ENCODE measurements around the gene NFATC4.

The NFATC4 gene

DNA sequence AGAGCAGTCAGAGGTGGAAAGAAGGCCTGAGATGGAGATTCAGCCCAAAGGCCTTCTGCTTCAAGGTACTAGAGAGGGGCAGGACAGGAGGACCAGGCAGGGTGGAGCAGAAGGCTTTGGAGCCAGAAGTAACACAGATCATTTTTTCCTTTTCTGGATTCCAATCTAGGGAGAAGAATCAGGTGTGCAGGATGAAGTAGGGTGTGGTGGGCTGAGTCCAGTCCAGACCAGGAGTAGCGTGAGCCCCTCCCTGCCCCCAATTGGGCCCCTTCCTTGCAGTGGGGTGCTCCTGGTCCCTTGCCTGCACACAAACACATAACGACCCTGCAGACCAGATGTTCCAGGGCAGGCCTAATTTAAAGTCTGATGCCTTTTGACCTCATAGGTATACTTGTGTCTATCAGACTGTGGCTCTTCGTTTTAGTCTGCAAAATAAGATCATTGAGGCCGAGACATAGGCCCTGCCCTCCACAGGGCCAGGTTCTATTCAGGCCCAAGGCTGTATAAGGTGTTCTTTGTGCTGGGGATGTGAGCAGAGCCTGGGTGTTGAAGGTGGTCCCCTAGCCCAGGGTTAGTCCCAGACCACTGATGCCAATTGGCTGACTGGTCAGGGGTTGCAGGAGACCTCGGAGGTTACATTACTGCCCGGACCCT is 29.8 kb downstream of the NFATC4 start:
- TF ChIP-seq, protein P1, sequence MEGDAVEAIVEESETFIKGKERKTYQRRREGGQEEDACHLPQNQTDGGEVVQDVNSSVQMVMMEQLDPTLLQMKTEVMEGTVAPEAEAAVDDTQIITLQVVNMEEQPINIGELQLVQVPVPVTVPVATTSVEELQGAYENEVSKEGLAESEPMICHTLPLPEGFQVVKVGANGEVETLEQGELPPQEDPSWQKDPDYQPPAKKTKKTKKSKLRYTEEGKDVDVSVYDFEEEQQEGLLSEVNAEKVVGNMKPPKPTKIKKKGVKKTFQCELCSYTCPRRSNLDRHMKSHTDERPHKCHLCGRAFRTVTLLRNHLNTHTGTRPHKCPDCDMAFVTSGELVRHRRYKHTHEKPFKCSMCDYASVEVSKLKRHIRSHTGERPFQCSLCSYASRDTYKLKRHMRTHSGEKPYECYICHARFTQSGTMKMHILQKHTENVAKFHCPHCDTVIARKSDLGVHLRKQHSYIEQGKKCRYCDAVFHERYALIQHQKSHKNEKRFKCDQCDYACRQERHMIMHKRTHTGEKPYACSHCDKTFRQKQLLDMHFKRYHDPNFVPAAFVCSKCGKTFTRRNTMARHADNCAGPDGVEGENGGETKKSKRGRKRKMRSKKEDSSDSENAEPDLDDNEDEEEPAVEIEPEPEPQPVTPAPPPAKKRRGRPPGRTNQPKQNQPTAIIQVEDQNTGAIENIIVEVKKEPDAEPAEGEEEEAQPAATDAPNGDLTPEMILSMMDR (IDR thresholded peaks at IDR 0.05; ENCODE audit: insufficient read depth, missing control alignments), result no peak
- DNase-seq (ENCODE audit: insufficient read length, low spot score), result no peak
- no peak for FAIRE-seq

DNA sequence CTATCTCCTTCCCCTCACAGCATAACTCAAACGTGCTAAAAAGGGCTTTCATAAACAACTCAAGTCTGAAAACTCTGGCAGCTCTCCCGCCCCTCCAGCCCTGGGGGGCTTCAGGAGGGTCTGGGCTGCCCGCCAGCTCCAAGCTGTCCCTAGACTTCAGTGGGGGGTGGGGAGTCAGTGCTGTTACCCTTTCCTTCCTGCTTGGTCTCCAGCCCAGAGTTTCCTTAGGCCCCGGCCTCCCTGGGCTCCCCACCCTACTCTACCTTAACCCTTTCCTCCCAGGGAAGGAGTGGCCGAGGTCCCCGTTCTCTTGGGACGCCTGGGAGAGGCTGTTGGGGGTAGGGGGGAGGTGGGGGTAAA is 30.3 kb downstream of the NFATC4 start:
- TF ChIP-seq, protein P1 (IDR thresholded peaks at IDR 0.05; ENCODE audit: insufficient read depth, missing control alignments), result no peak
- DNase-seq (ENCODE audit: insufficient read length, low spot score) (no peak), FAIRE-seq (no peak)

DNA sequence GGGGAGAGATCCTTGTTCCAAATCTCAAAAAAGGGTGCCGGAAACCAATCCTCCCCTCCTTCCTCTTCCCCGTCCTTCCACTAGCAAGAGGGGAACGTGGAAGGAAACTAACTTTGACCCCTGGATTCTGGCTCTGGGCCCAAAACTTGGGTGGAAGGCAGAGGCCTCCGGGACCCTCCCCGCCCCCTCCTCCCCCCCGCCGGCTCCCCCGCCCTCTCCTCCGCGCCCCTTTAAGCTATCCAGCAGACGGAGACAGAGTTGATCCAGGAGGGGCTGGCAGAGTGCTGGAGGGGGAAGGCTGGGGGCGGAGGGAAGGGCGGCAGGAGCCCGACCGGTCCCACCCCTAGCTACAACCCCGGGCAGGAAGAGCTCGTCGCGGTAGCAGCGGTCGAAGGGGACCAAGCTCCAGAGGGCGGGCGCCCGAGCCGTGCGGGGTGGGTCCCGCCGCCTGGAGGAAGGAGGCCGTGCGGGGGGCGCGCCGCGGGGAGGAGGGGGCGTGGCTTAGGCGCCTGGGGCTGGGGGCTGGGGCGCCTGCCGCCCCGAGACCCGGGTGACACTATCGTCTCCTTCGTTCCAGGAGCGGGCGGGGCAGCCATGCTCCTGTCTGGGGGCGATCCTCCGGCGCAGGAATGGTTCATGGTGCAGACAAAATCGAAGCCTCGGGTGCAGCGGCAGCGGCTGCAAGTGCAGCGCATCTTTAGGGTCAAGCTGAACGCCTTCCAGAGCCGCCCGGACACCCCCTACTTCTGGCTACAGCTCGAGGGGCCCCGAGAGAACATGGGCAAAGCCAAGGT is 30.9 kb downstream of the NFATC4 start, which contains the start of gene NYNRIN:
NYNRIN (plus strand) TSS at position 351 of the 794 bp plus-strand sequence; CDS start at position 595, 244 bp downstream.
- TF ChIP-seq, protein P1 (IDR thresholded peaks at IDR 0.05; ENCODE audit: insufficient read depth, missing control alignments), result no peak
- FAIRE-seq (no peak), DNase-seq (ENCODE audit: insufficient read length, low spot score) (peak; percentile 53)

DNA sequence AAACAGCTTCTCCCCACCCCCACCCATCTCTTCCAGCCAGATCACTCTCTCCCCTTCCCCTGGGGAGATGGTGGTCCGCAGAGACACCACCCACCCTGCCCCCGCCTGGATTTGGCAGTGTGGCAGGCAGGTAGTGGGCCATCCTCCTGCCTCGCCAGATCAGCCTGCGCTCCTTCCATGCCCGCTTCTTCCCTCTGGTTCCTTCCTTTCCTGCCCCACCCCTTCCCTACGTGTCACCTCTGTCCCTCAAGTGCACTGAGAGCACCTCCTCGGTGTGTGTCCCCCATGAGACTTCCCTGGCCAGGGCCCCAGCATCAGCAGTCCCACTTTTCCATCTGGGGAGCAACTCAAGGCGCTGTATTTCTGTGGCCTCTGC is 31.5 kb downstream of the NFATC4 start:
- FAIRE-seq, result no peak
- TF ChIP-seq, protein P1 (IDR thresholded peaks at IDR 0.05; ENCODE audit: insufficient read depth, missing control alignments), result no peak
- DNase-seq (ENCODE audit: insufficient read length, low spot score), result no peak

DNA sequence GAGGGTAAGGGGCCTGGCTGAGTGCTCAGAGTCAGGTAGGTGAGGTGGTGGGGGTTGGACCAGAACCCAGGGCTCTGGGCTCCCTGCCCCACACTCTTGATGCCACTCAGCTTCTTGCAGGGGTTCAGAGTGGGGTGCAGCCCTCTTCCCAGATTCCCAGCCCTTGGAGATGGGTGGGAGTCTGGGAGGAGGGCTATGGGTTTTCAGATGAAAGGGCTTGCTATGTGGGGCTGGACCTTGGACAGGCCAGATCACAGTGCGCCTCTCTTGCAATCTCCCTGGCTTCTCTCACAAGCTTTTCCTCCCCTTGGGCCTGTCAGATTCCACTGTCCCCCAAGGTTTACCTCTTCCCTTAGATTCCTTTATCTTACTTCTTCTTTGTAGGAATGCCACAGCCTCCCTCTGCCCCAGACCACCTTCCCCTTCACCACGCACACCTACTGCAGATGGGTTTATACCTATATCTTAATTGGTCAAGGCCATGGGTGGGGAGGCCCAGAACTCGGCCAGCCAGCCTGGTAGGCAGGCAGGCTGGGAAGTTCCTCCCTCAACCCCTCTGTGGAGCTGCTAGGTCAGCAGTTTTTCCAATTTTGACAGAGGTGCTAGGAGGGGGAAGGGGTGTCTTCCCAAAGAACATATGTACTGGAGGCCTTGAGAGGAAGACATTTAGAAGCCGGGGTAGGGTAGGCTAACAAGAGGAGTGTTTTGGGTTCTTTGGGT is 32.2 kb downstream of the NFATC4 start:
- TF ChIP-seq, protein P1 (IDR thresholded peaks at IDR 0.05; ENCODE audit: insufficient read depth, missing control alignments), result no peak
- FAIRE-seq (no peak), DNase-seq (ENCODE audit: insufficient read length, low spot score) (no peak)

DNA sequence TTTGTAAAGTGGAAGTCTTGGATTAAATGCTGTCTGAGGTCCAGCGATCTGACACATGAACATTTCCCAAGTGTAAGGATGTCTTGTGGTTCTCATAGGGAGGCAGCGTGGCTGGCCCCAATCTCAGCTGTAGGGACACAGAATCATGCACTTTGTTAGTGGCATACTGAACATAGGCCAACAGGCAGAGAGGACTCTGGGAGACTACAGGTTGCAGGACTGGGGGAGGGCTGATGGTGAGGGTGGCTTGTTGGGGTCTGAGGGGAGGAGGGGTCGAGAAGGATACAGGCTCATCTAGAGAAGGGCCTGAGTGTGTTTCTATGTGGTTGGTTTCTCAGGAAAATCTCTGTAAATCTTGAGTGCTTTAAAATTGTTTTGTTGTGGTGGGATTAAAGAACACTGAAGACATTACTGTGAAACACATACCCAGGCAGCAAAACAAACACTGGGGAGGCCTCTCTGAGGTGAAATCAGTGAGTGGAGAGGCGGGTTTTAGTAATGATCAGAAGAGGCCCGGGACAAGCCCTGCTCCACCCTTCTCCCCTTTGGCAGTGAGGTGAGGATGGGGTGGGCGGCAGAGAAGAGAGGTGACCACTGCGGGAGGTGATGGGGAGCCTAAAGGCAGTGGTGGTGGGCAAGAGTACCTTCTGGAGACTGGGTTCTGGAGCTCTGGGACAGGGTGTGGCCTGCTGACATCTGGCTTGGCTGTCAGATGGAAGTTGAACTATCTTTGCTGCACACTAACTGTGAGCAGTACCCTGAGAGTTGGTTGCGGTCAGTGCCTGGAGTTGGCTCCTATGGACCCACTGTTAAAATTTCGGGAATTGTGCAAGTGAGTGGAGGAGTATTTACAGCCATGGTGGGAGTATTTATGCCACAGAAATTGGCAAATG is 34.1 kb downstream of the NFATC4 start:
- DNase-seq (ENCODE audit: insufficient read length, low spot score) (no peak), FAIRE-seq (no peak)
- TF ChIP-seq, protein P1 (IDR thresholded peaks at IDR 0.05; ENCODE audit: insufficient read depth, missing control alignments), result no peak
